Measurements from ENCODE around the gene FAHD1. TPM values are rescaled to one million over a fixed set of nuclear protein-coding genes. Genes with fewer than 3 reads are reported as not detected.

The FAHD1 gene
- total RNA-seq, 1 donor from 2014 or later, result 23.0 TPM

DNA sequence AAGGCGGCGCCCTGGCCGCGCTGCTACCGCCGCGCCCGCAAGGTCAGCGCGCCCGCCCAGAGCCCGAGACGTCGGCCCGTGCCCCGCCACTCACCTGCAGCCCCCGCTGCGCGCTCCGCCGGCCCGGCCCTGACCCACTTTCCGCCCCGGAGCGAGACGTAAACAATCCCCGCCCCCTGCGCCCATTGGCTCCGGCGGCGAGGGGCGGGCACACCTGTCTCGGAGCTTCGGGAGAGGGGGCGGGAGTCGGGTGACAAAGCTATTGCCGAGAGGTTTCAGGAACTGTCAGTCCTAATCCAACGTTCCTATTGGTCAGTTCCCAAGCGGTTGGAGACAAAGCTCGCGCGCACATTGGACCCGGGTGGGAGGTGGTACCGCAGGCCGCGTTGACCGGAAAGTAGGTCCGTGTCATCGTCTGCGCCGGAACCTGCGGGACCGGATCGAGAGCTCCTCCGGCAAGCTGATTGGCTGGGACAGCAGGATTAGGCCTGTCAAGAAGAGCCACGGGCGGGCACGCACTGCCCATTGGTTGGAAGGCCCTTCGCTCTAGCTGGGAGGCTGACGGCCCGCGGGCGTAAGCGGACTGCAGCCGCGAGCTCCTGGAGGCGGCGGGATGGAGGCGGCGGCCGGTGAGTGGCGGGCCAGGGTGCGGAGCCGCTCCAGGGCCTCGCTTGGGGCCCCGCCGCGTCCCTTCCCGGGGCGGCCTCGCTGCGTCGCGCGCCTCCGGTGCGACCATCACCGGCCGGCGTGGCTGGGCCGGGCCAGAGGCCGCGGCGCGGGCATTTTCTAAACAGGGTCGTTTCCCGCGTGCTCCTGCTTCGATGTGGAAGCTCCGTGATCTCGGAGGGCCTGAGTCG lies 44.4 kb upstream of the FAHD1 start, which contains the start of the genes NUBP2 and SPSB3:
TSS of gene NUBP2 (plus strand) at position 553 of the 857 bp plus-strand sequence. CDS start at position 614, 61 bp downstream.
TSS of gene SPSB3 (minus strand) at position 164 of the 857 bp plus-strand sequence. CDS start 1,088 bp downstream, outside the sequence.
- H3K9ac ChIP-seq (ENCODE audit: low read depth in 1 of 3, low read length in 3 of 3), result peak within 1 kb of the TSS; percentile 82 to 92 (median 90)
- peaks cover 23 to 42% (median 41%) of the 10 kb centered on the region in 3 donors for H3K36me3 ChIP-seq (ENCODE audit: control insufficient read depth in 3 of 3, insufficient read depth in 3 of 3, low read length in 3 of 3)
- H3K4me1 ChIP-seq (ENCODE audit: control insufficient read depth in 3 of 3, insufficient read depth in 3 of 3, low read length in 3 of 3), result peaks cover 32 to 58% (median 42%) of the 10 kb centered on the region in 3 donors

DNA sequence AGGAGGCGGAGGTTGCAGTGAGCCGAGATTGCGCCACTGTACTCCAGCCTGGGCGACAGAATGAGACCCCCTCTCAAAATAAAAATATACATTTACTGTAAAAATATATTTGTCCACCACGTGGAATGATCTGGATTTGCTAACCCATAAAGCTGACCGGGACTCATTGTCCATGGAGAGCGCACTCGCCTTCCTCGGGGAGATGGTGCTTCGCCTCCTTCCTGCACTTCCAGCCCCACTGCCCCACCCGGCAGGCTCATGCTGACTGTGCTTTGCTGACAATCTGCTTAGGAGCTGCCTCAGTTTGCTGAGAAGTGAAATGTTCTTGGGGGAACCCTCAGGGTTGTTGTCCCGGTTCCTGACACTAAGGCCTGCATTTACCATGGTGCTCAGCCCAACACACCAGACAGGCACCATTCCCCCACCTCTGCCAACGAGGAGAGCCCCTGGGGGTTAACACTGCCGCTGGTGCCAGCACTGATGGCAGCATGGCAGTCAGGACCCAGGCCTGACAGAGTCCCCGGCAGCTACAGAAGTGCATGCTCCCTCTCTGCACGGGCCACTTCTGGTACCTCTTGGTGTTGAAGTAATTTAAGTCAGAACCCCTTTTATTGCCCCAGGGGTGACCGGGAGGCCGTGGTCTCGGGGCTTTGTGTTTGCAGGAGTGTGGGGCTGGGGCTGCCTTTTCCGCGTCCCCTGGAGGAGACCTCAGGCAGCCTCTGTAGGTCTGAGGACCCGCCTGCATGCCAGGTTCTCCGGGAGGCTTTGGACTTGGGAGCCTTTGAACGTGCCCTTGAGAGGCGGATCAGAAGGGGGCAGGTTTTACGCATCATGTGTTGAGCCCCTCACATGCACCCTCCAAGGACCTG lies 41.8 kb upstream of the FAHD1 start:
- peak overlapping the region in 1 of 3 donors; percentile 33 for H3K9ac ChIP-seq (ENCODE audit: low read depth in 1 of 3, low read length in 3 of 3)
- H3K27ac ChIP-seq (ENCODE audit: low read depth, low read length), result no peak overlapping the region
- H3K27me3 ChIP-seq (ENCODE audit: control insufficient read depth in 3 of 3, insufficient read depth in 3 of 3, low read length in 3 of 3), result no peaks in the 10 kb centered on the region
- no peak overlapping the region for H3K4me3 ChIP-seq (ENCODE audit: low read length in 3 of 3)
- H3K9me3 ChIP-seq (ENCODE audit: control insufficient read depth in 3 of 3, low read length in 3 of 3), result no peaks in the 10 kb centered on the region
- peaks cover 18 to 38% (median 32%) of the 10 kb centered on the region in 3 donors for H3K36me3 ChIP-seq (ENCODE audit: control insufficient read depth in 3 of 3, insufficient read depth in 3 of 3, low read length in 3 of 3)
- H3K4me1 ChIP-seq (ENCODE audit: control insufficient read depth in 3 of 3, insufficient read depth in 3 of 3, low read length in 3 of 3), result peaks cover 28 to 44% (median 34%) of the 10 kb centered on the region in 3 donors

More for the DNA sequence above, 44.4 kb upstream of the FAHD1 start, which contains the start of the genes NUBP2 and SPSB3:
- H3K9me3 ChIP-seq (ENCODE audit: control insufficient read depth in 3 of 3, low read length in 3 of 3), result no peaks in the 10 kb centered on the region
- peak within 1 kb of the TSS; percentile 80 for H3K27ac ChIP-seq (ENCODE audit: low read depth, low read length)
- H3K27me3 ChIP-seq (ENCODE audit: control insufficient read depth in 3 of 3, insufficient read depth in 3 of 3, low read length in 3 of 3), result no peaks in the 10 kb centered on the region
- H3K4me3 ChIP-seq (ENCODE audit: low read length in 3 of 3), result peak within 1 kb of the TSS; percentile 88 to 89 (median 88)

DNA sequence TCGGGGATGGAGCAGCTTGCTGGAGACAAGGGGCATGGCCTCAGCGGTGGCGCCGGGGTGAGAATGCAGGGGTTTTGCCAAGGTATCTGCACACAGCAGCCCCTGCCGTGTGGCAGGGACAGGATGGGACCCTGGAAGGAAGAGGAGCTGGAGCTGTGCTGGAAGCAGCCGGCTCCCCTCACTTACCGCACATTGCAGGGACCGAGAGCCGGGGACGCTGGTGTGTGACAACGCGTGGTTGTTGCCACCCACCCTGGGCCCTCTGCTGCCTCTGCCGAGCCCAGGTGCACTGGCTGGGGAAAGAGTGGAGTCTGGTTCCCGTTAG lies 41.2 kb upstream of the FAHD1 start:
- no peaks in the 10 kb centered on the region for H3K9me3 ChIP-seq (ENCODE audit: control insufficient read depth in 3 of 3, low read length in 3 of 3)
- no peaks in the 10 kb centered on the region for H3K27me3 ChIP-seq (ENCODE audit: control insufficient read depth in 3 of 3, insufficient read depth in 3 of 3, low read length in 3 of 3)
- no peak overlapping the region for H3K4me3 ChIP-seq (ENCODE audit: low read length in 3 of 3)
- peaks cover 20 to 37% (median 27%) of the 10 kb centered on the region in 3 donors for H3K36me3 ChIP-seq (ENCODE audit: control insufficient read depth in 3 of 3, insufficient read depth in 3 of 3, low read length in 3 of 3)
- no peak overlapping the region for H3K27ac ChIP-seq (ENCODE audit: low read depth, low read length)
- H3K9ac ChIP-seq (ENCODE audit: low read depth in 1 of 3, low read length in 3 of 3), result no peak overlapping the region
- H3K4me1 ChIP-seq (ENCODE audit: control insufficient read depth in 3 of 3, insufficient read depth in 3 of 3, low read length in 3 of 3), result peaks cover 24 to 38% (median 28%) of the 10 kb centered on the region in 3 donors

DNA sequence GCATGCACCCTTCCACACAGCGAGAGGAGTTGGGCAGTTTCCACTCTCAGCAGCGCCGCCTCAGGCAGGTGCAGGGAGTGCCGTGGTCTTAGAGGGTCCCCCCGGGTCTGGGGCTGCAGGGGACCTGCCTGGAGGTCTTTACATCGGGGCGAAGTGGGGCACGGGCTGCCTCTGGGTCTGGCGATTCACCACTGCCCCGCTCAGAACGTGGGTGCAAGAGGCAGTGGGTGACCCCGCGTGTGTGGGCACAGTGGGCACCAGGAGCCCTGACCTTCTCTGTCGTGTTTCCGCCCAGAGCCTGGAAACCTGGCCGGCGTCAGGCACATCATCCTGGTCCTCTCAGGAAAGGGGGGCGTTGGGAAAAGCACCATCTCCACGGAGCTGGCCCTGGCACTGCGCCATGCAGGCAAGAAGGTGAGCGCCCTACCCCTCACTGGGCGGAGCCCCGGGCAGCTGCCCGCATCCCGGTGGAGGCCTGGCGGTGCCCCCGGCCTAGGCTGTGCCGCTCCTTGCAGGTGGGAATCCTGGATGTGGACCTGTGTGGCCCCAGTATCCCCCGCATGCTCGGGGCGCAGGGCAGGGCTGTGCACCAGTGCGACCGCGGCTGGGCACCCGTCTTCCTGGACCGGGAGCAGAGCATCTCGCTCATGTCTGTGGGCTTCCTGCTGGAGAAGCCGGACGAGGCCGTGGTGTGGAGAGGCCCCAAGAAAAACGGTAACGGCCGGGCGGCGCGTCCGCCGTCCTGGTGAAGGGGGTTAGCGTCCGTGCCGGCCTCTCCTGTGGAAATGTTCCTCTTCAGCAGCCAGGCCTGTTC lies 40.6 kb upstream of the FAHD1 start:
- no peak overlapping the region for H3K9ac ChIP-seq (ENCODE audit: low read depth in 1 of 3, low read length in 3 of 3)
- H3K27me3 ChIP-seq (ENCODE audit: control insufficient read depth in 3 of 3, insufficient read depth in 3 of 3, low read length in 3 of 3), result no peaks in the 10 kb centered on the region
- peaks cover 20 to 34% (median 23%) of the 10 kb centered on the region in 3 donors for H3K36me3 ChIP-seq (ENCODE audit: control insufficient read depth in 3 of 3, insufficient read depth in 3 of 3, low read length in 3 of 3)
- no peak overlapping the region for H3K27ac ChIP-seq (ENCODE audit: low read depth, low read length)
- no peaks in the 10 kb centered on the region for H3K9me3 ChIP-seq (ENCODE audit: control insufficient read depth in 3 of 3, low read length in 3 of 3)
- H3K4me1 ChIP-seq (ENCODE audit: control insufficient read depth in 3 of 3, insufficient read depth in 3 of 3, low read length in 3 of 3), result peaks cover 18 to 32% (median 21%) of the 10 kb centered on the region in 3 donors
- no peak overlapping the region for H3K4me3 ChIP-seq (ENCODE audit: low read length in 3 of 3)

DNA sequence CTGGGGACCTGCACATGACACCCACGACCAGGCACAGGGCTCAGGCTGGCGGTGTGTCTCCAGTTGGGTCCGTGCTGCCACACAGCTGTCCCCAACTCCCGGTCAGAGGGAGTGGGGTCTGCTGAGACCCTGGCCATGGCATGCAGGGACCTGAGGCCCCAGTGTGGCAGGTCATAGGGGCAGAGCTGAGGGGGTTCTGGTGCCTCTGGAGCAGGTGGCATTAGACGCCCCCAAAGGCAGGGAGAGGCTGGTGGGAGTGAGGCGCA lies 40.0 kb upstream of the FAHD1 start:
- Histone ChIP-seq H3K9ac (ENCODE audit: low read depth in 1 of 3, low read length in 3 of 3) (no peak overlapping the region), H3K27me3 (ENCODE audit: control insufficient read depth in 3 of 3, insufficient read depth in 3 of 3, low read length in 3 of 3) (no peaks in the 10 kb centered on the region), H3K9me3 (ENCODE audit: control insufficient read depth in 3 of 3, low read length in 3 of 3) (no peaks in the 10 kb centered on the region), H3K27ac (ENCODE audit: low read depth, low read length) (no peak overlapping the region), H3K36me3 (ENCODE audit: control insufficient read depth in 3 of 3, insufficient read depth in 3 of 3, low read length in 3 of 3) (peaks cover 20 to 34% (median 23%) of the 10 kb centered on the region in 3 donors), H3K4me1 (ENCODE audit: control insufficient read depth in 3 of 3, insufficient read depth in 3 of 3, low read length in 3 of 3) (peaks cover 13 to 27% (median 18%) of the 10 kb centered on the region in 3 donors), H3K4me3 (ENCODE audit: low read length in 3 of 3) (no peak overlapping the region)

DNA sequence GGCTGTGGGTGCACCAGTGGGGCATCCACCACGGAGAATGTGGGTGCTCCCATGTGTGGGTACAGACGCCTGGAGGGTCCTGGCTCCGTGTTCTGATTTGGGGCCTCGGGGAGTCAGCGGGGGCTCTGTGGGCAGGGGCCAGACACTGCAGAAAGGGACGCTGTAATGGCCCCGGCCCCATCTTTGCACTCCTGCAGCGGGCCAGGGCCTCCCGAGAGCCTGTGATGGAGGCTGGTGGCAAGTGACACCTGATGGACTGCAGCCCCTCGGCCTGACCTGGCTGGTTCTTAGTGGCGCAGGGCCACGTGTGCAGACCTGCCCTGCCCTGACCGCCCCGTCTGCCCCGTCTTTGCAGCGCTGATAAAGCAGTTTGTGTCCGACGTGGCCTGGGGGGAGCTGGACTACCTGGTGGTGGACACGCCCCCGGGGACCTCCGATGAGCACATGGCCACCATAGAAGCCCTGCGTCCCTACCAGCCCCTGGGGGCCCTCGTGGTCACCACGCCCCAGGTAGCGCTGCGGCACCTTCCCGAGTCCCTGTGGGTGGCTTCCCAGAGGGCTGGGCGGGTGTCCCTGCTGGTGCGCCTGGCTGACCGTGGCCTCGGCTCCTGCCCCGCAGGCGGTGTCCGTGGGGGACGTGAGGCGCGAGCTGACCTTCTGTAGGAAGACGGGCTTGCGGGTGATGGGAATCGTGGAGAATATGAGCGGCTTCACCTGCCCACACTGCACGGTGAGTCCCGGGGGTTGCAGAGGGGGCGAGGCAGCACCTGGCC lies 39.5 kb upstream of the FAHD1 start:
- peaks cover 20 to 35% (median 23%) of the 10 kb centered on the region in 3 donors for H3K36me3 ChIP-seq (ENCODE audit: control insufficient read depth in 3 of 3, insufficient read depth in 3 of 3, low read length in 3 of 3)
- no peaks in the 10 kb centered on the region for H3K27me3 ChIP-seq (ENCODE audit: control insufficient read depth in 3 of 3, insufficient read depth in 3 of 3, low read length in 3 of 3)
- H3K27ac ChIP-seq (ENCODE audit: low read depth, low read length), result no peak overlapping the region
- H3K4me3 ChIP-seq (ENCODE audit: low read length in 3 of 3), result no peak overlapping the region
- no peaks in the 10 kb centered on the region for H3K9me3 ChIP-seq (ENCODE audit: control insufficient read depth in 3 of 3, low read length in 3 of 3)
- H3K9ac ChIP-seq (ENCODE audit: low read depth in 1 of 3, low read length in 3 of 3), result no peak overlapping the region
- H3K4me1 ChIP-seq (ENCODE audit: control insufficient read depth in 3 of 3, insufficient read depth in 3 of 3, low read length in 3 of 3), result peaks cover 13 to 27% (median 18%) of the 10 kb centered on the region in 3 donors

DNA sequence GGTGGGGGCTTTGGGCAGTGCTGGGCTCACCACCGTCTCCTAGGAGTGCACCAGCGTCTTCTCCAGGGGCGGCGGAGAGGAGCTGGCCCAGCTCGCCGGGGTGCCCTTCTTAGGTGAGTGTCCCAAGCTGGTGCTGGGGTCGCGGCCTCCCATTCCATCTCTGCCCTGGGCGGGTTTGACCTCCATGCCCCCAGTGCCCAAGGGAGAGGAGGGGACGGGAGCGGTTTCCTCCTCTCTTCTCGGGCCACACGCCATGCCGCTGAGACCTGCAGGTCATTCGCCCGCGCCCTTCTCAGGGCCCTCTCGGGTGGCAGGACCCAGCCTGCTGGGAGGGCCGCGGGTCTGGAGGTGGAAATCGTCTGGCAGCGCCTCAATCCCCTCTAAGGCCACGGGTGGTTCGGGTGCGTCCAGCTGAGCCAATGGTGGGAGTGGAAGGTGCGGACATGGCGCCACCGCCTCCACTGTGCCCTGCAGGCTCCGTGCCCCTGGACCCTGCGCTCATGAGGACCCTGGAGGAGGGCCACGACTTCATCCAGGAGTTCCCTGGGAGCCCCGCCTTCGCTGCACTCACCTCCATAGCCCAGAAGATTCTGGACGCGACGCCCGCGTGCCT lies 38.8 kb upstream of the FAHD1 start:
- Histone ChIP-seq H3K27me3 (ENCODE audit: control insufficient read depth in 3 of 3, insufficient read depth in 3 of 3, low read length in 3 of 3) (no peaks in the 10 kb centered on the region), H3K36me3 (ENCODE audit: control insufficient read depth in 3 of 3, insufficient read depth in 3 of 3, low read length in 3 of 3) (peaks cover 20 to 36% (median 23%) of the 10 kb centered on the region in 3 donors), H3K4me3 (ENCODE audit: low read length in 3 of 3) (no peak overlapping the region), H3K9me3 (ENCODE audit: control insufficient read depth in 3 of 3, low read length in 3 of 3) (no peaks in the 10 kb centered on the region), H3K4me1 (ENCODE audit: control insufficient read depth in 3 of 3, insufficient read depth in 3 of 3, low read length in 3 of 3) (peaks cover 13 to 27% (median 18%) of the 10 kb centered on the region in 3 donors), H3K27ac (ENCODE audit: low read depth, low read length) (no peak overlapping the region), H3K9ac (ENCODE audit: low read depth in 1 of 3, low read length in 3 of 3) (no peak overlapping the region)

DNA sequence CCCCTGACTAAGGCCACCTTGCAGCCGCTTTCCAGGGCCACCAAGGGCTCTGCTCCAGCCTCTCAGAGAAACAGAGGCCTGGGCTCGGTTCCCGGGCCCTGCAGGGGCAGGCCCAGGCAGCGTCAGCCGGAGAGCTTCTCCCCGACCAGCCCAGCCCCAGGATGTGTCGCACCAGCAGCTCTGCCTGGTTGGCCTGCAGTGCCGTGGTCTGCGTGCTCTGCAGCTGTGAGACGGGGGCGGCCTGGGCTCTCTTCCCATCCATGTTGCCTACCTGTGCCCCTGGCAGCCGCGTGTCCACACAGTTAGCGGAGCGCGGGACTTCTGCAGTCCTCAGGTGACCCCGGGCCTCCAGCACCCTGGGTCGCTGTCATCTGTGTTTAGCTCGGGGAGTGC lies 38.3 kb upstream of the FAHD1 start:
- H3K27me3 ChIP-seq (ENCODE audit: control insufficient read depth in 3 of 3, insufficient read depth in 3 of 3, low read length in 3 of 3), result no peaks in the 10 kb centered on the region
- H3K36me3 ChIP-seq (ENCODE audit: control insufficient read depth in 3 of 3, insufficient read depth in 3 of 3, low read length in 3 of 3), result peaks cover 20 to 36% (median 23%) of the 10 kb centered on the region in 3 donors
- H3K9ac ChIP-seq (ENCODE audit: low read depth in 1 of 3, low read length in 3 of 3), result no peak overlapping the region
- H3K9me3 ChIP-seq (ENCODE audit: control insufficient read depth in 3 of 3, low read length in 3 of 3), result no peaks in the 10 kb centered on the region
- H3K4me3 ChIP-seq (ENCODE audit: low read length in 3 of 3), result no peak overlapping the region
- H3K4me1 ChIP-seq (ENCODE audit: control insufficient read depth in 3 of 3, insufficient read depth in 3 of 3, low read length in 3 of 3), result peaks cover 13 to 22% (median 14%) of the 10 kb centered on the region in 3 donors
- H3K27ac ChIP-seq (ENCODE audit: low read depth, low read length), result no peak overlapping the region
